K562 (cell line): Measurements from ENCODE around the gene ETS1. TPM values are rescaled to one million over a fixed set of nuclear protein-coding genes. Genes with fewer than 3 reads are reported as not detected.

ENCODE experiments used
- ATAC-seq: fragments of 200-7000 bp; cut with Tn5 transposase; 3 replicates; pipeline ENCODE4 v1.9.1; 2020; ENCODE audit warnings: moderate library complexity
- BruUV-seq: library from RNA; stranded (reverse); fragments of 400-500 nt; replicated peaks from 2 replicates; lab custom pipeline; 2021; lab: Mats Ljungman, UMichigan
- CTCF ChIA-PET: fragments of 300-600 bp; formaldehyde crosslinking; extraction: SDS; loops from one replicate; lab custom pipeline; 2021; ENCODE audit warnings: low intra/inter-chr PET ratio; lab: Yijun Ruan, JAX
- POLR2A ChIA-PET: fragments of 300-600, 350-650 bp; sonication (Branson Sonifier 250); formaldehyde crosslinking; extraction: SDS; loops from one replicate; lab custom pipeline; 2021; ENCODE audit warnings: antibody characterized with exemption, inconsistent platforms; lab: Yijun Ruan, JAX
- DNase-seq, 4 experiments: peaks; one replicate each; pipeline versions ENCODE4 v3.0.0 to v3.0.0-alpha.2; 2011 to 2018; ENCODE audit warnings: low spot score in 3 of 4, mixed read lengths in 3 of 4; ENCODE audit errors: extremely low read depth in 1 of 4
- FAIRE-seq: peaks from 2 replicates; lab custom pipeline; 2011; peaks lifted over from hg19 to GRCh38; lab: Jason Lieb, UNC
- H2AFZ ChIP-seq: 2 replicates; pipeline ENCODE4 v1.6.0; 2011; ENCODE audit warnings: low read depth, low read length, control low read depth, inconsistent platforms
- H3K27ac ChIP-seq: fragments of 200-600 bp; 3 replicates; pipeline ENCODE4 v1.8.0; 2011; ENCODE audit warnings: low read depth, mild to moderate bottlenecking, control low read depth, inconsistent platforms, low read length, moderate library complexity, mixed read lengths; ENCODE audit errors: extremely low read depth
- H3K27me3 ChIP-seq, 2 experiments: fragments of 300-600 bp in 1 of 2; 2 replicates in 1 of 2; 3 replicates in 1 of 2; pipeline versions ENCODE4 v1.6.0 to v1.8.0; 2011; ENCODE audit warnings: inconsistent platforms in 2 of 2, low read length in 2 of 2, mild to moderate bottlenecking in 1 of 2, mixed read lengths in 1 of 2, moderate library complexity in 1 of 2; ENCODE audit not compliant: control insufficient read depth in 2 of 2, insufficient read depth in 2 of 2
- H3K36me3 ChIP-seq: fragments of 300-600 bp; 3 replicates; pipeline ENCODE4 v1.8.0; 2011; ENCODE audit warnings: mild to moderate bottlenecking, low read length, inconsistent platforms; ENCODE audit not compliant: control insufficient read depth, insufficient read depth
- H3K4me1 ChIP-seq, 2 experiments: fragments of 200-600 bp in 1 of 2; replicated peaks in 1 of 2; 2 replicates in 1 of 2; 3 replicates in 1 of 2; pipeline versions ENCODE4 v1.5.1 to v1.8.0; 2011; ENCODE audit warnings: inconsistent platforms in 2 of 2, low read length in 2 of 2, mild to moderate bottlenecking in 1 of 2, mixed read lengths in 1 of 2, moderate library complexity in 1 of 2; ENCODE audit not compliant: control insufficient read depth in 2 of 2, insufficient read depth in 2 of 2
- H3K4me2 ChIP-seq: 2 replicates; pipeline ENCODE4 v1.6.1; 2011; ENCODE audit warnings: low read length, control low read depth, inconsistent platforms, mixed read lengths; ENCODE audit not compliant: insufficient read depth
- H3K4me3 ChIP-seq: fragments of 200-600 bp; sonication (generic), shearing (Covaris generic); 2 replicates; pipeline ENCODE4 v1.5.1; 2016; ENCODE audit warnings: control low read depth, inconsistent platforms
- H3K79me2 ChIP-seq: fragments of 200-600 bp; 3 replicates; pipeline ENCODE4 v1.8.0; 2011; ENCODE audit warnings: low read length, inconsistent platforms; ENCODE audit not compliant: control insufficient read depth, insufficient read depth
- H3K9ac ChIP-seq, 2 experiments: 2 replicates each; pipeline versions ENCODE4 v1.6.0 to v1.6.1; 2011; ENCODE audit warnings: low read depth in 2 of 2, low read length in 2 of 2, control low read depth in 1 of 2, inconsistent platforms in 1 of 2, mild to moderate bottlenecking in 1 of 2, mixed read lengths in 1 of 2; ENCODE audit not compliant: insufficient read depth in 1 of 2
- H3K9me1 ChIP-seq: one replicate; pipeline ENCODE4 v1.6.0; 2011; ENCODE audit warnings: inconsistent platforms, mild to moderate bottlenecking, low read length, moderate library complexity; ENCODE audit not compliant: control insufficient read depth, insufficient read depth
- H3K9me3 ChIP-seq: replicated peaks from 2 replicates; pipeline ENCODE4 v1.5.1; 2011; ENCODE audit warnings: low read depth, low read length, inconsistent platforms; ENCODE audit not compliant: control insufficient read depth, insufficient read depth
- H4K20me1 ChIP-seq: replicated peaks from 2 replicates; pipeline ENCODE4 v1.6.1; 2011; ENCODE audit warnings: low read length, inconsistent platforms, mixed read lengths; ENCODE audit not compliant: control insufficient read depth, insufficient read depth
- ARID1B ChIP-seq: fragments of 450-650 bp; IDR thresholded peaks from 2 replicates; pipeline ENCODE4 v1.6.1; 2016; ENCODE audit warnings: antibody characterized with exemption, mild to moderate bottlenecking, inconsistent platforms
- BCL6 ChIP-seq: fragments of 250-450 bp; sonication (Bioruptor Pico); IDR thresholded peaks from 2 replicates; pipeline ENCODE4 v1.4.0; 2020
- CBFA2T3 ChIP-seq: fragments of 450-650 bp; IDR thresholded peaks from 2 replicates; pipeline ENCODE4 v1.6.1; 2017
- CXXC5 ChIP-seq: fragments of 250-450 bp; sonication (Bioruptor Pico); IDR thresholded peaks from 2 replicates; pipeline ENCODE4 v1.8.0; 2022; ENCODE audit warnings: inconsistent platforms, mild to moderate bottlenecking, moderate library complexity
- ESRRB ChIP-seq: fragments of 250-450 bp; sonication (Bioruptor Pico); IDR thresholded peaks from 2 replicates; pipeline ENCODE4 v1.5.0; 2020; ENCODE audit warnings: mild to moderate bottlenecking, moderate library complexity, borderline replicate concordance
- KLF16 ChIP-seq: IDR thresholded peaks from 2 replicates; pipeline ENCODE4 v1.6.1; 2016; ENCODE audit warnings: antibody characterized with exemption
- NFE2 ChIP-seq: IDR thresholded peaks from 2 replicates; pipeline ENCODE4 v1.6.1; 2014; ENCODE audit warnings: antibody characterized with exemption, low read depth
- RBM14 ChIP-seq: fragments of 200-400 bp; formaldehyde crosslinking; IDR thresholded peaks from 2 replicates; pipeline ENCODE4 v1.6.1; 2018; ENCODE audit warnings: low read depth, mild to moderate bottlenecking, low read length, moderate library complexity, borderline replicate concordance; ENCODE audit not compliant: insufficient read depth
- SPI1 ChIP-seq: IDR thresholded peaks from 2 replicates; pipeline ENCODE4 v1.6.1; 2011; ENCODE audit warnings: low read depth, low read length, control low read depth, borderline replicate concordance
- TEAD1 ChIP-seq, 2 experiments: fragments of 450-650 bp in 1 of 2; sonication (generic) in 1 of 2; formaldehyde crosslinking; IDR thresholded peaks; 2 replicates each; pipeline versions ENCODE4 v1.4.0 to v1.8.0; 2020 to 2022; ENCODE audit warnings: mild to moderate bottlenecking in 2 of 2, missing genetic modification reagents in 1 of 2
- TEAD4 ChIP-seq, 2 experiments: sonication (generic) in 1 of 2; formaldehyde crosslinking in 1 of 2; IDR thresholded peaks; 2 replicates each; pipeline versions ENCODE4 v1.6.1 to v1.8.0; 2012 to 2022; ENCODE audit warnings: borderline replicate concordance in 1 of 2, inconsistent platforms in 1 of 2, low read length in 1 of 2, mild to moderate bottlenecking in 1 of 2, missing genetic modification reagents in 1 of 2
- ZNF384 ChIP-seq: IDR thresholded peaks from 2 replicates; pipeline ENCODE4 v1.6.1; 2012; ENCODE audit warnings: low read depth, low read length, improper control_type of control experiment
- ZNF589 ChIP-seq: fragments of 200-800 bp; sonication (Bioruptor generic); IDR thresholded peaks from 2 replicates; pipeline ENCODE4 v1.6.1; 2016; ENCODE audit warnings: low read depth, missing genetic modification characterization, missing compliant biosample characterization
- WGBS: fragments of 100-300 bp; shearing (Covaris generic); methylation state at CpG from one replicate; pipeline ENCODE4 v1.1.6; 2016; ENCODE audit warnings: low coverage, mixed read lengths; ENCODE audit not compliant: insufficient coverage; ENCODE audit errors: missing lambda C conversion rate; 5-methylcytosine and 5-hydroxymethylcytosine counted together
- in situ Hi-C: fragments of 300-500 bp; cut with MboI; formaldehyde crosslinking; loops from 4 replicates; pipeline ENCODE4 v1.15.0; 2018; ENCODE audit warnings: inconsistent platforms, mixed read lengths
- intact Hi-C: fragments of 100-400 bp; cut with micrococcal nuclease; formaldehyde crosslinking; loops from 2 replicates; pipeline ENCODE4 v1.14.2; 2022
- polyA plus RNA-seq, 8 experiments: library from polyadenylated mRNA; depleted of rRNA in 4 of 8; stranded (reverse) in 5 of 8; unstranded in 3 of 8; fragments of >200 nt; fragmentation: Nextera tagmentation in 2 of 8; fragmentation: Illumina TruSeq in 1 of 8; extraction: Ambion mirVana in 2 of 8; extraction: Trizol in 1 of 8; gene quantifications; 2 replicates each; pipeline versions ENCODE4 v1.2.1 to v1.2.3, GENCODE V29; 2011 to 2014; ENCODE audit warnings: inconsistent platforms in 1 of 8, missing spikeins in 1 of 8
- total RNA-seq, 7 experiments: library from RNA; depleted of rRNA in 6 of 7; stranded (reverse); fragments of >200 nt in 6 of 7; fragmentation: Illumina TruSeq in 2 of 7; extraction: Trizol in 2 of 7; gene quantifications; 2 replicates each; pipeline versions ENCODE4 v1.2.1 to v1.2.3, GENCODE V29; 2011 to 2021; ENCODE audit warnings: low replicate concordance in 1 of 7
- TF ChIP-seq, protein P1 (sequence below): fragments of 250-450 bp; sonication (Bioruptor Pico); IDR thresholded peaks from 2 replicates; pipeline ENCODE4 v1.4.0; 2020
- TF ChIP-seq, protein P2 (sequence below): fragments of 250-450 bp; sonication (Bioruptor Pico); IDR thresholded peaks from 2 replicates; pipeline ENCODE4 v1.5.0; 2021

Gene ETS1
- total and polyA plus RNA-seq, 9 of the 15 experiments (the other 6 are each of a cell fraction or from before 2014, with no cell fraction given): 0.04 to 1.4 (median 0.23) TPM

DNA sequence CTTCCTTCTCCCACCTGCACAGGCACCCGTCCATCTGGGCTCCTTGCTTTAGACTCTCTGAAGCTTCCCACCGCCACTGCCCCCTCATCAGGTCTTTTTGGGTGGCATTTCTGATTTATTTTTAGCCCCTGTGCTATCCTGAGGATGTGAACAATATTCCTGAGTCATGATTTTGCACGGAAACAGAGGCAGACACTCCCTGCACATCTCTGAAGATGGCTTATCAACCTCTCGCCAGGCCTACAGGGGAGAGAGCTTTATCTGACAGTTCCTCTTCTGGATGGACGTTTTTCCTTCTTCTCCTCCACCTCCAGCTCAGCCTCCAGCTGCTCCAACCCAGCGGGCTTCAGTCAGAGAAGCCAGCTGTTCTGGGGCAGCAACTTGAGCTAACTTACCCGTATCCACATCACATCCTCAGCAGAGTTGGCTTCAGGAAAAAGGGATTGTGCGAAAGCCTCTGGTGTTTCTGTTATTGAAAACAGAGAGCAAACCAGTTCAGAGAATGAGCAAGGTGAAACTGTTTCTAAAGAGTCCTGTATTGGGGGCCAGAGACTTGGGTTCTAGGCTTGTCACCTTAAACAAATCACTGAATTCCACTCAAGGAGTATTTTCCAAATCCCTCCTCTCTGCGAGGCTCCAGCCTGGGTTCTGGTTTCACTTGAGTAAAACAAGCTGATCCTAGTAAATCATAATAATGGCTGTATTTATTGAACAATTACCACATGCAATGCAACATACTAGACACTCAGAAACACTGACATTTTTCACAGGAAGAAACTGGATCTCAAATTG lies 33.1 kb upstream of the ETS1 start:
- Histone ChIP-seq H4K20me1 (0 out of 2 replicates have a peak, but pooled peaks cover 6% of the 10 kb centered on the region), H2AFZ (no peak overlapping the region), H3K27me3 (no peaks in the 10 kb centered on the region), H3K4me2 (no peak overlapping the region), H3K79me2 (no peaks in the 10 kb centered on the region), H3K9ac (no peak overlapping the region), H3K9me1 (no peaks in the 10 kb centered on the region), H3K4me1 (peaks cover 0 to 6% of the 10 kb centered on the region in 2 experiments; a peak in 2 of 5 replicates), H3K36me3 (no peaks in the 10 kb centered on the region), H3K9me3 (no peaks in the 10 kb centered on the region), H3K27ac (no peak overlapping the region), H3K4me3 (no peak overlapping the region)
- POLR2A ChIA-PET: interaction anchor here (0.6 kb wide), 1 partner anchor 168 kb away, joined by 3 read pairs; no protein-coding TSS in a partner anchor
- FAIRE-seq (no peak), ATAC-seq (no peak; the same call in 1 of the 3 replicates), DNase-seq (peak in 2 of 4 experiments; percentile 20 to 32)
- CTCF ChIA-PET: no interaction called here
- WGBS: 1% methylated on average over 9 of the region's 9 CpGs
- no TSS peak for BruUV-seq
- in situ Hi-C loops (loop anchor here (10.0 kb wide), 1 partner anchor 446 kb away; no protein-coding TSS in a partner anchor), intact Hi-C loops (no loop called here)
- TF ChIP-seq, protein P1, sequence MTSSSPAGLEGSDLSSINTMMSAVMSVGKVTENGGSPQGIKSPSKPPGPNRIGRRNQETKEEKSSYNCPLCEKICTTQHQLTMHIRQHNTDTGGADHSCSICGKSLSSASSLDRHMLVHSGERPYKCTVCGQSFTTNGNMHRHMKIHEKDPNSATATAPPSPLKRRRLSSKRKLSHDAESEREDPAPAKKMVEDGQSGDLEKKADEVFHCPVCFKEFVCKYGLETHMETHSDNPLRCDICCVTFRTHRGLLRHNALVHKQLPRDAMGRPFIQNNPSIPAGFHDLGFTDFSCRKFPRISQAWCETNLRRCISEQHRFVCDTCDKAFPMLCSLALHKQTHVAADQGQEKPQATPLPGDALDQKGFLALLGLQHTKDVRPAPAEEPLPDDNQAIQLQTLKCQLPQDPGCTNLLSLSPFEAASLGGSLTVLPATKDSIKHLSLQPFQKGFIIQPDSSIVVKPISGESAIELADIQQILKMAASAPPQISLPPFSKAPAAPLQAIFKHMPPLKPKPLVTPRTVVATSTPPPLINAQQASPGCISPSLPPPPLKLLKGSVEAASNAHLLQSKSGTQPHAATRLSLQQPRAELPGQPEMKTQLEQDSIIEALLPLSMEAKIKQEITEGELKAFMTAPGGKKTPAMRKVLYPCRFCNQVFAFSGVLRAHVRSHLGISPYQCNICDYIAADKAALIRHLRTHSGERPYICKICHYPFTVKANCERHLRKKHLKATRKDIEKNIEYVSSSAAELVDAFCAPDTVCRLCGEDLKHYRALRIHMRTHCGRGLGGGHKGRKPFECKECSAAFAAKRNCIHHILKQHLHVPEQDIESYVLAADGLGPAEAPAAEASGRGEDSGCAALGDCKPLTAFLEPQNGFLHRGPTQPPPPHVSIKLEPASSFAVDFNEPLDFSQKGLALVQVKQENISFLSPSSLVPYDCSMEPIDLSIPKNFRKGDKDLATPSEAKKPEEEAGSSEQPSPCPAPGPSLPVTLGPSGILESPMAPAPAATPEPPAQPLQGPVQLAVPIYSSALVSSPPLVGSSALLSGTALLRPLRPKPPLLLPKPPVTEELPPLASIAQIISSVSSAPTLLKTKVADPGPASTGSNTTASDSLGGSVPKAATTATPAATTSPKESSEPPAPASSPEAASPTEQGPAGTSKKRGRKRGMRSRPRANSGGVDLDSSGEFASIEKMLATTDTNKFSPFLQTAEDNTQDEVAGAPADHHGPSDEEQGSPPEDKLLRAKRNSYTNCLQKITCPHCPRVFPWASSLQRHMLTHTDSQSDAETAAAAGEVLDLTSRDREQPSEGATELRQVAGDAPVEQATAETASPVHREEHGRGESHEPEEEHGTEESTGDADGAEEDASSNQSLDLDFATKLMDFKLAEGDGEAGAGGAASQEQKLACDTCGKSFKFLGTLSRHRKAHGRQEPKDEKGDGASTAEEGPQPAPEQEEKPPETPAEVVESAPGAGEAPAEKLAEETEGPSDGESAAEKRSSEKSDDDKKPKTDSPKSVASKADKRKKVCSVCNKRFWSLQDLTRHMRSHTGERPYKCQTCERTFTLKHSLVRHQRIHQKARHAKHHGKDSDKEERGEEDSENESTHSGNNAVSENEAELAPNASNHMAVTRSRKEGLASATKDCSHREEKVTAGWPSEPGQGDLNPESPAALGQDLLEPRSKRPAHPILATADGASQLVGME (CRISPR knock-in tag): peak; percentile 95
- peak; percentile 48; the same call in 1 of the 2 replicates for TF ChIP-seq CBFA2T3
- TF ChIP-seq, protein P2, sequence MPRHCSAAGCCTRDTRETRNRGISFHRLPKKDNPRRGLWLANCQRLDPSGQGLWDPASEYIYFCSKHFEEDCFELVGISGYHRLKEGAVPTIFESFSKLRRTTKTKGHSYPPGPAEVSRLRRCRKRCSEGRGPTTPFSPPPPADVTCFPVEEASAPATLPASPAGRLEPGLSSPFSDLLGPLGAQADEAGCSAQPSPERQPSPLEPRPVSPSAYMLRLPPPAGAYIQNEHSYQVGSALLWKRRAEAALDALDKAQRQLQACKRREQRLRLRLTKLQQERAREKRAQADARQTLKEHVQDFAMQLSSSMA (CRISPR knock-in tag): no peak
- no peak for TF ChIP-seq ESRRB (CRISPR knock-in tag)
- TF ChIP-seq BCL6 (CRISPR knock-in tag): 0 out of 2 replicates have a peak, but pooled peaks have one; percentile 46
- no peak for TF ChIP-seq ZNF384
- no peak for TF ChIP-seq RBM14
- TF ChIP-seq NFE2: peak; percentile 66
- peak; percentile 51; the same call in 1 of the 2 replicates for TF ChIP-seq ARID1B
- TF ChIP-seq SPI1: peak; percentile 42; the same call in 1 of the 2 replicates
- TF ChIP-seq ZNF589: peak; percentile 43; the same call in 1 of the 2 replicates
- peak; percentile 32; the same call in 1 of the 2 replicates for TF ChIP-seq TEAD4 (IDR thresholded peaks at IDR 0.05; ENCODE audit: low read length)
- no peak for TF ChIP-seq TEAD4 (CRISPR knock-in tag; IDR thresholded peaks at IDR 0.05; ENCODE audit: borderline replicate concordance)
- TF ChIP-seq TEAD1 (CRISPR knock-in tag; IDR thresholded peaks at IDR 0.05): no peak
- 0 out of 2 replicates have a peak, but pooled peaks have one; percentile 29 for TF ChIP-seq CXXC5 (CRISPR knock-in tag)
- TF ChIP-seq KLF16: 0 out of 2 replicates have a peak, but pooled peaks have one; percentile 13
